Stimulated activated effector memory CD8-positive, alpha-beta T cell treated with anti-CD3 and anti-CD28 coated beads, Interleukin-12 subunit alpha, Interleukin-12 subunit beta, amount 100 ng/mL, for 72 hours (primary cell): ENCODE results near the gene PKNOX2.
"Not testable (repeated sequence)": the region's sequence is repeated elsewhere in the genome, so short reads cannot be mapped to it uniquely, and the experiment has no call there.

Experiments
- ATAC-seq: fragments of 150-1000 bp; cut with Tn5 transposase; 2 replicates; pipeline ENCODE4 v1.10.0; 2021
- DNase-seq, 2 donors: peaks; one replicate each; pipeline ENCODE4 v3.0.0; 2021 to 2022; ENCODE audit warnings: low spot score in 2 of 2
- H3K27ac Mint-ChIP-seq: one replicate; pipeline ENCODE4 v1.8.0; 2022; ENCODE audit warnings: mild to moderate bottlenecking, mixed read lengths
- H3K36me3 Mint-ChIP-seq: one replicate; pipeline ENCODE4 v1.8.0; 2022; ENCODE audit warnings: mild to moderate bottlenecking, mixed read lengths
- H3K4me1 Mint-ChIP-seq: one replicate; pipeline ENCODE4 v1.8.0; 2022; ENCODE audit warnings: mixed read lengths
- H3K4me3 Mint-ChIP-seq: one replicate; pipeline ENCODE4 v1.8.0; 2022; ENCODE audit warnings: mild to moderate bottlenecking, mixed read lengths
- H3K9me3 Mint-ChIP-seq: one replicate; pipeline ENCODE4 v1.8.0; 2022; ENCODE audit warnings: mixed read lengths

PKNOX2 gene

GRCh38 chr11:125200441-125200840 lies 35.9 kb downstream of the PKNOX2 start:
- no peak for ATAC-seq
- Mint-ChIP-seq H3K4me3 (no peak overlapping the region), H3K27ac (no peak overlapping the region), H3K4me1 (no peaks in the 10 kb centered on the region), H3K9me3 (no peaks in the 10 kb centered on the region), H3K36me3 (no peaks in the 10 kb centered on the region)
- DNase-seq, result no peak

- Mint-ChIP-seq H3K4me3 (no peak overlapping the region), H3K27ac (no peak overlapping the region), H3K4me1 (no peaks in the 10 kb centered on the region), H3K9me3 (no peaks in the 10 kb centered on the region), H3K36me3 (no peaks in the 10 kb centered on the region)
- no peak for ATAC-seq
- DNase-seq, result no peak
Measured at GRCh38 chr11:125201525-125202141, 37.1 kb downstream of the PKNOX2 start.

- Mint-ChIP-seq H3K27ac (no peak overlapping the region), H3K4me1 (no peaks in the 10 kb centered on the region), H3K36me3 (no peaks in the 10 kb centered on the region), H3K9me3 (no peaks in the 10 kb centered on the region), H3K4me3 (no peak overlapping the region)
- ATAC-seq, result no peak
- no peak for DNase-seq
Measured at GRCh38 chr11:125202362-125202880, 37.9 kb downstream of the PKNOX2 start.

GRCh38 chr11:125202977-125203376 lies 38.4 kb downstream of the PKNOX2 start:
- no peak for DNase-seq
- H3K36me3 Mint-ChIP-seq, result no peaks in the 10 kb centered on the region
- H3K9me3 Mint-ChIP-seq, result no peaks in the 10 kb centered on the region

GRCh38 chr11:125207866-125208425 lies 43.4 kb downstream of the PKNOX2 start:
- no peak for ATAC-seq
- no peak for DNase-seq
- Mint-ChIP-seq H3K9me3 (no peaks in the 10 kb centered on the region), H3K27ac (no peak overlapping the region), H3K36me3 (no peaks in the 10 kb centered on the region), H3K4me1 (no peaks in the 10 kb centered on the region), H3K4me3 (no peak overlapping the region)

More at GRCh38 chr11:125202977-125203376, 38.4 kb downstream of the PKNOX2 start:
- H3K4me3 Mint-ChIP-seq, result no peak overlapping the region
- ATAC-seq, result no peak
- no peaks in the 10 kb centered on the region for H3K4me1 Mint-ChIP-seq
- no peak overlapping the region for H3K27ac Mint-ChIP-seq

GRCh38 chr11:125210066-125210465 lies 45.5 kb downstream of the PKNOX2 start:
- Mint-ChIP-seq H3K36me3 (no peaks in the 10 kb centered on the region), H3K9me3 (no peaks in the 10 kb centered on the region), H3K4me3 (no peak overlapping the region), H3K4me1 (no peaks in the 10 kb centered on the region), H3K27ac (no peak overlapping the region)
- ATAC-seq (no peak), DNase-seq (no peak)

GRCh38 chr11:125211191-125211947 lies 46.8 kb downstream of the PKNOX2 start:
- DNase-seq (no peak), ATAC-seq (no peak)
- Mint-ChIP-seq H3K9me3 (no peaks in the 10 kb centered on the region), H3K4me3 (no peak overlapping the region), H3K36me3 (no peaks in the 10 kb centered on the region), H3K4me1 (no peaks in the 10 kb centered on the region), H3K27ac (no peak overlapping the region)

GRCh38 chr11:125211948-125212340 lies 47.4 kb downstream of the PKNOX2 start:
- no peak overlapping the region for H3K27ac Mint-ChIP-seq
- no peaks in the 10 kb centered on the region for H3K9me3 Mint-ChIP-seq
- DNase-seq, result no peak
- H3K4me1 Mint-ChIP-seq, result no peaks in the 10 kb centered on the region
- ATAC-seq, result no peak
- no peak overlapping the region for H3K4me3 Mint-ChIP-seq
- H3K36me3 Mint-ChIP-seq, result no peaks in the 10 kb centered on the region

GRCh38 chr11:125214601-125215565 lies 50.3 kb downstream of the PKNOX2 start:
- no peaks in the 10 kb centered on the region for H3K9me3 Mint-ChIP-seq
- H3K4me3 Mint-ChIP-seq, result no peak overlapping the region
- no peaks in the 10 kb centered on the region for H3K36me3 Mint-ChIP-seq
- no peaks in the 10 kb centered on the region for H3K4me1 Mint-ChIP-seq
- DNase-seq, result no peak
- no peak overlapping the region for H3K27ac Mint-ChIP-seq
- no peak for ATAC-seq

- H3K27ac Mint-ChIP-seq, result no peak overlapping the region
- H3K36me3 Mint-ChIP-seq, result no peaks in the 10 kb centered on the region
- H3K9me3 Mint-ChIP-seq, result no peaks in the 10 kb centered on the region
Measured at GRCh38 chr11:125215976-125216375, 51.4 kb downstream of the PKNOX2 start.

GRCh38 chr11:125218336-125218735 lies 53.8 kb downstream of the PKNOX2 start:
- Mint-ChIP-seq H3K27ac (no peak overlapping the region), H3K4me1 (no peaks in the 10 kb centered on the region), H3K9me3 (no peaks in the 10 kb centered on the region), H3K36me3 (no peaks in the 10 kb centered on the region), H3K4me3 (no peak overlapping the region)
- DNase-seq (no peak), ATAC-seq (no peak)

More at GRCh38 chr11:125215976-125216375, 51.4 kb downstream of the PKNOX2 start:
- H3K4me3 Mint-ChIP-seq, result no peak overlapping the region
- H3K4me1 Mint-ChIP-seq, result no peaks in the 10 kb centered on the region
- ATAC-seq, result no peak
- DNase-seq, result no peak

GRCh38 chr11:125221461-125221860 lies 56.9 kb downstream of the PKNOX2 start:
- no peak overlapping the region for H3K4me3 Mint-ChIP-seq

GRCh38 chr11:125222494-125222893 lies 57.9 kb downstream of the PKNOX2 start:
- Mint-ChIP-seq H3K4me1 (no peaks in the 10 kb centered on the region), H3K36me3 (no peaks in the 10 kb centered on the region), H3K27ac (no peak overlapping the region), H3K4me3 (no peak overlapping the region), H3K9me3 (no peaks in the 10 kb centered on the region)
- ATAC-seq (no peak), DNase-seq (no peak)

More at GRCh38 chr11:125221461-125221860, 56.9 kb downstream of the PKNOX2 start:
- no peak for DNase-seq
- Mint-ChIP-seq H3K36me3 (no peaks in the 10 kb centered on the region), H3K4me1 (no peaks in the 10 kb centered on the region), H3K27ac (no peak overlapping the region), H3K9me3 (no peaks in the 10 kb centered on the region)
- no peak for ATAC-seq

GRCh38 chr11:125223161-125223560 lies 58.6 kb downstream of the PKNOX2 start:
- not testable (repeated sequence) for H3K9me3 Mint-ChIP-seq, ATAC-seq, DNase-seq, H3K4me3 Mint-ChIP-seq, H3K27ac Mint-ChIP-seq, H3K36me3 Mint-ChIP-seq, H3K4me1 Mint-ChIP-seq

- Mint-ChIP-seq H3K27ac (no peak overlapping the region), H3K4me3 (no peak overlapping the region), H3K9me3 (no peaks in the 10 kb centered on the region), H3K4me1 (no peaks in the 10 kb centered on the region), H3K36me3 (no peaks in the 10 kb centered on the region)
- DNase-seq (no peak), ATAC-seq (no peak)
Measured at GRCh38 chr11:125223901-125224361, 59.4 kb downstream of the PKNOX2 start.
